Measurements from ENCODE around the gene AMBRA1.

DNA sequence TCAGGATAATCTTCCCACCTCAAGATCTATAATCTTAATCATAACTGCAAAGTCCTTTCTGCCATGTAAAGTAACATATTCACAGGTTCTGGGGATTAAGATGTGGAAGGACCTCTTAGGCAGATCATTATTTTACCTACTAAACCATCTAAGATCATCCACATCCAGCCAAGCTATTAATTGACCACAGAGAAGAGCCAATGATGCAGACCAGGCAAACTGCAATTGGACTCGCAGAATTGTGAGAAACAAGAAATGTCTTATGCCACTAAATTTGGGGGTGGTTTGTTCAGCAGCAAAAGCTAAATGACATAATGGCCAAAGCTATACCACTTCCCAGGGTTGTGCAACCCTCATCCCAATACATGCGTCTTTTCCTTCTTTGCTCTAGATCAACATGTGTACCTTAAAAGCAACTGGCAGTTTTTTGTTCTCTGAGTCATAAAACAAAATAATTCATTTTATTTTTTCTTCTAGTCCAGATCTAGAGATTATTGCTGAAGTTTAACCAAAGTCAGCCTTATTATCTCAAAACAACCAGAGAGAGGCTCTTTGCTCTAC lies 113.6 kb downstream of the AMBRA1 start:
- TF ChIP-seq RAD21 (IDR thresholded peaks at IDR 0.05; ENCODE audit: low read length), result no peak
- TF ChIP-seq, protein P1, sequence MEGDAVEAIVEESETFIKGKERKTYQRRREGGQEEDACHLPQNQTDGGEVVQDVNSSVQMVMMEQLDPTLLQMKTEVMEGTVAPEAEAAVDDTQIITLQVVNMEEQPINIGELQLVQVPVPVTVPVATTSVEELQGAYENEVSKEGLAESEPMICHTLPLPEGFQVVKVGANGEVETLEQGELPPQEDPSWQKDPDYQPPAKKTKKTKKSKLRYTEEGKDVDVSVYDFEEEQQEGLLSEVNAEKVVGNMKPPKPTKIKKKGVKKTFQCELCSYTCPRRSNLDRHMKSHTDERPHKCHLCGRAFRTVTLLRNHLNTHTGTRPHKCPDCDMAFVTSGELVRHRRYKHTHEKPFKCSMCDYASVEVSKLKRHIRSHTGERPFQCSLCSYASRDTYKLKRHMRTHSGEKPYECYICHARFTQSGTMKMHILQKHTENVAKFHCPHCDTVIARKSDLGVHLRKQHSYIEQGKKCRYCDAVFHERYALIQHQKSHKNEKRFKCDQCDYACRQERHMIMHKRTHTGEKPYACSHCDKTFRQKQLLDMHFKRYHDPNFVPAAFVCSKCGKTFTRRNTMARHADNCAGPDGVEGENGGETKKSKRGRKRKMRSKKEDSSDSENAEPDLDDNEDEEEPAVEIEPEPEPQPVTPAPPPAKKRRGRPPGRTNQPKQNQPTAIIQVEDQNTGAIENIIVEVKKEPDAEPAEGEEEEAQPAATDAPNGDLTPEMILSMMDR (IDR thresholded peaks at IDR 0.05), result no peak
- no peak for TF ChIP-seq NRF1 (IDR thresholded peaks at IDR 0.05; ENCODE audit: low read depth, low read length)
- TF ChIP-seq, protein P2, sequence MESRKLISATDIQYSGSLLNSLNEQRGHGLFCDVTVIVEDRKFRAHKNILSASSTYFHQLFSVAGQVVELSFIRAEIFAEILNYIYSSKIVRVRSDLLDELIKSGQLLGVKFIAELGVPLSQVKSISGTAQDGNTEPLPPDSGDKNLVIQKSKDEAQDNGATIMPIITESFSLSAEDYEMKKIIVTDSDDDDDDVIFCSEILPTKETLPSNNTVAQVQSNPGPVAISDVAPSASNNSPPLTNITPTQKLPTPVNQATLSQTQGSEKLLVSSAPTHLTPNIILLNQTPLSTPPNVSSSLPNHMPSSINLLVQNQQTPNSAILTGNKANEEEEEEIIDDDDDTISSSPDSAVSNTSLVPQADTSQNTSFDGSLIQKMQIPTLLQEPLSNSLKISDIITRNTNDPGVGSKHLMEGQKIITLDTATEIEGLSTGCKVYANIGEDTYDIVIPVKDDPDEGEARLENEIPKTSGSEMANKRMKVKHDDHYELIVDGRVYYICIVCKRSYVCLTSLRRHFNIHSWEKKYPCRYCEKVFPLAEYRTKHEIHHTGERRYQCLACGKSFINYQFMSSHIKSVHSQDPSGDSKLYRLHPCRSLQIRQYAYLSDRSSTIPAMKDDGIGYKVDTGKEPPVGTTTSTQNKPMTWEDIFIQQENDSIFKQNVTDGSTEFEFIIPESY (IDR thresholded peaks at IDR 0.05; ENCODE audit: borderline replicate concordance, low read depth), result no peak
- TF ChIP-seq FOXM1 (IDR thresholded peaks at IDR 0.05; ENCODE audit: low read depth), result no peak
- no peak for TF ChIP-seq EP300 (IDR thresholded peaks at IDR 0.05; ENCODE audit: borderline replicate concordance in 1 of 2, low read depth in 1 of 2, low read length in 1 of 2)
- TF ChIP-seq, protein P3, sequence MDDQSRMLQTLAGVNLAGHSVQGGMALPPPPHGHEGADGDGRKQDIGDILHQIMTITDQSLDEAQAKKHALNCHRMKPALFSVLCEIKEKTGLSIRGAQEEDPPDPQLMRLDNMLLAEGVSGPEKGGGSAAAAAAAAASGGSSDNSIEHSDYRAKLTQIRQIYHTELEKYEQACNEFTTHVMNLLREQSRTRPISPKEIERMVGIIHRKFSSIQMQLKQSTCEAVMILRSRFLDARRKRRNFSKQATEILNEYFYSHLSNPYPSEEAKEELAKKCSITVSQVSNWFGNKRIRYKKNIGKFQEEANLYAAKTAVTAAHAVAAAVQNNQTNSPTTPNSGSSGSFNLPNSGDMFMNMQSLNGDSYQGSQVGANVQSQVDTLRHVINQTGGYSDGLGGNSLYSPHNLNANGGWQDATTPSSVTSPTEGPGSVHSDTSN (IDR thresholded peaks at IDR 0.05), result no peak
- TF ChIP-seq POLR2AphosphoS5 (IDR thresholded peaks at IDR 0.05; ENCODE audit: low read depth, low read length), result no peak
- TF ChIP-seq TAF1 (IDR thresholded peaks at IDR 0.05; ENCODE audit: borderline replicate concordance, low read depth, low read length), result no peak
- TF ChIP-seq GABPA (IDR thresholded peaks at IDR 0.05; ENCODE audit: low read depth), result no peak
- no peak for TF ChIP-seq JUND (IDR thresholded peaks at IDR 0.05)
- TF ChIP-seq MXI1 (IDR thresholded peaks at IDR 0.05; ENCODE audit: low read depth, low read length), result no peak
- no peak for TF ChIP-seq SMC3 (IDR thresholded peaks at IDR 0.05; ENCODE audit: low read depth, low read length)
- no peak for TF ChIP-seq SIN3A (IDR thresholded peaks at IDR 0.05; ENCODE audit: borderline replicate concordance, low read depth, low read length)
